Loucy (cell line): Measurements from ENCODE around the gene MYO9A.

Experiments
- CTCF ChIP-seq: fragments of 200-600 bp; sonication (generic); conservative IDR thresholded peaks from 2 replicates; pipeline ENCODE4 v1.5.1; 2014; ENCODE audit warnings: mild to moderate bottlenecking, antibody characterized with exemption, low read length
- EZH2phosphoT487 ChIP-seq: fragments of 200-600 bp; IDR thresholded peaks from 2 replicates; pipeline ENCODE4 v1.6.1; 2018; ENCODE audit warnings: antibody characterized with exemption, mild to moderate bottlenecking, moderate library complexity, borderline replicate concordance

- no peak for TF ChIP-seq CTCF
- TF ChIP-seq EZH2phosphoT487 = no peak
Measured at GRCh38 chr15:71817351-71817750, 300.6 kb downstream of the MYO9A start.
